Ovary (tissue), 9 donors: ENCODE measurements around the gene ADGRF5. TPM values are rescaled to one million over a fixed set of nuclear protein-coding genes. Genes with fewer than 3 reads are reported as not detected.

Source experiments
- DNase-seq, 5 donors: peaks; one replicate each; pipeline ENCODE4 v3.0.0-alpha.2; 2019 to 2020
- H3K27ac ChIP-seq, 2 donors: fragments of 200-600 bp; one replicate each; pipeline versions ENCODE4 v1.5.1 to v1.8.0; 2019 to 2022
- H3K27me3 ChIP-seq: fragments of 200-600 bp; one replicate; pipeline ENCODE4 v1.8.0; 2022
- H3K36me3 ChIP-seq: fragments of 200-600 bp; sonication (generic); one replicate; pipeline ENCODE4 v1.5.1; 2019
- H3K4me1 ChIP-seq: one replicate; pipeline ENCODE4 v1.8.1; 2013; ENCODE audit warnings: mild to moderate bottlenecking, moderate library complexity; ENCODE audit not compliant: insufficient read depth
- H3K4me3 ChIP-seq: fragments of 200-600 bp; sonication (generic); one replicate; pipeline ENCODE4 v1.5.1; 2017
- H3K9me3 ChIP-seq, 2 donors: fragments of 200-600 bp in 1 of 2; sonication (generic) in 1 of 2; one replicate each; pipeline versions ENCODE4 v1.5.1 to v1.8.1; 2013 to 2019; ENCODE audit warnings: mild to moderate bottlenecking in 1 of 2, moderate library complexity in 1 of 2
- EP300 ChIP-seq: sonication (generic); formaldehyde crosslinking; IDR thresholded peaks from one replicate; pipeline ENCODE4 v1.6.1; 2017; ENCODE audit warnings: antibody characterized with exemption
- POLR2A ChIP-seq: fragments of 450-650 bp; IDR thresholded peaks from one replicate; pipeline ENCODE4 v1.6.1; 2017; ENCODE audit warnings: antibody characterized with exemption, mild to moderate bottlenecking, moderate library complexity
- WGBS, 3 donors: extraction: QIAGEN DNeasy Blood & Tissue Kit in 1 of 3; methylation state at CpG; one replicate each; pipeline versions ENCODE4 v1.1.5 to v1.1.7; 2013 to 2017; 5-methylcytosine and 5-hydroxymethylcytosine counted together
- intact Hi-C, 4 donors: fragments of 100-400 bp; cut with DNase I; formaldehyde crosslinking; loops; one replicate each; pipeline versions ENCODE4 v1.11.0 to v1.15.1; 2022 to 2023
- polyA plus RNA-seq, 2 donors: library from polyadenylated mRNA; stranded (reverse); fragments of 200-250 nt in 1 of 2; fragments of 350-450 nt in 1 of 2; fragmentation: Illumina TruSeq in 1 of 2; extraction: RNeasy Lipid Tissue Mini Kit (QIAGEN cat#74804) in 1 of 2; gene quantifications; one replicate each; pipeline ENCODE4 v1.2.3, GENCODE V29; 2013 to 2014
- total RNA-seq, 7 donors: library from RNA; depleted of rRNA in 2 of 7; stranded (reverse); fragments of >200 nt in 2 of 7; fragmentation: NEBNext Ultra II Directional in 3 of 7; extraction: Animal tissue kit (Norgen Biotek cat#: 25700) in 3 of 7; gene quantifications; one replicate each; pipeline versions ENCODE4 v1.1.0 to v1.2.4, GENCODE V29; 2016 to 2023
- TF ChIP-seq, protein P1 (sequence below), 3 donors: fragments of 450-650 bp in 2 of 3; fragments of 200-600 bp in 1 of 3; IDR thresholded peaks; one replicate each; pipeline versions ENCODE4 v1.5.1 to v1.8.0; 2016 to 2022; ENCODE audit warnings: antibody characterized with exemption in 3 of 3, mild to moderate bottlenecking in 1 of 3
- donor health status: DM: no; HTN: no; CAD: no; lungs with moderate emphysema.
- donor health status: DM: no; HTN: no; CAD: no.
- donor health status: Bipolar disorder and iron deficiency.
- donor health status: DM: yes; HTN: yes; CAD: no.
- donor health status: DM: no; HTN: no; CAD: no.
- donor health status: DM: yes; HTN: yes; CAD: no.

ADGRF5 gene
- total and polyA plus RNA-seq, 9 donors, result 4.7 to 41.2 (median 10.6) TPM

DNA sequence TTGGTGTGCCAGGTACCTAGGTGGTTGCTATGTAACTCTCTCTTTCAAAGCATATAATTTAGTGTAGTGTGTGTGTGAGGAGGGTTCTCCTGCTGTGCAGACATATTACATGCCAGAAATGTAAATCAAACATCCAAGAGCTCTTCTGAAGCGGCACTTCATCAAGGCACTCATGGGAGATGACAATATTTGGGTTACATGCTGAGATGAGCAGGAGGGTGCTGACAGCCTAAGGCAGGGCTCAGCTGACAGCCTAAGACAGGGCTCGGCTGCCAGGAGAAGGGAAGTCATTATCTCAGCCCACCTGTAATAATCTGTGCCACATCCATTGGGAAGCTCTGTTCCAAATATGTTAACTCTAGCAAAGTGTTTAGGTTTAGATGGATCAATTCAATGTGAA lies 39.1 kb downstream of the ADGRF5 start:
- H3K36me3 ChIP-seq, result no peaks in the 10 kb centered on the region
- intact Hi-C loops, result no loop called here
- H3K27me3 ChIP-seq, result no peaks in the 10 kb centered on the region
- H3K27ac ChIP-seq, result no peak overlapping the region
- no peaks in the 10 kb centered on the region for H3K9me3 ChIP-seq
- DNase-seq, result no peak
- no peaks in the 10 kb centered on the region for H3K4me1 ChIP-seq
- no peak overlapping the region for H3K4me3 ChIP-seq
- WGBS, 3 donors, result 73 to 85% (median 73%) methylated on average over 2 of the region's 2 CpGs
- TF ChIP-seq EP300, result no peak

GRCh38 chr6:46879003-46879402 lies 42.7 kb downstream of the ADGRF5 start:
- H3K9me3 ChIP-seq, result no peaks in the 10 kb centered on the region
- no peaks in the 10 kb centered on the region for H3K36me3 ChIP-seq
- no peak overlapping the region for H3K4me3 ChIP-seq
- no peaks in the 10 kb centered on the region for H3K27me3 ChIP-seq
- no peak for DNase-seq
- intact Hi-C loops, result no loop called here
- no peak for TF ChIP-seq POLR2A
- TF ChIP-seq, protein P1, sequence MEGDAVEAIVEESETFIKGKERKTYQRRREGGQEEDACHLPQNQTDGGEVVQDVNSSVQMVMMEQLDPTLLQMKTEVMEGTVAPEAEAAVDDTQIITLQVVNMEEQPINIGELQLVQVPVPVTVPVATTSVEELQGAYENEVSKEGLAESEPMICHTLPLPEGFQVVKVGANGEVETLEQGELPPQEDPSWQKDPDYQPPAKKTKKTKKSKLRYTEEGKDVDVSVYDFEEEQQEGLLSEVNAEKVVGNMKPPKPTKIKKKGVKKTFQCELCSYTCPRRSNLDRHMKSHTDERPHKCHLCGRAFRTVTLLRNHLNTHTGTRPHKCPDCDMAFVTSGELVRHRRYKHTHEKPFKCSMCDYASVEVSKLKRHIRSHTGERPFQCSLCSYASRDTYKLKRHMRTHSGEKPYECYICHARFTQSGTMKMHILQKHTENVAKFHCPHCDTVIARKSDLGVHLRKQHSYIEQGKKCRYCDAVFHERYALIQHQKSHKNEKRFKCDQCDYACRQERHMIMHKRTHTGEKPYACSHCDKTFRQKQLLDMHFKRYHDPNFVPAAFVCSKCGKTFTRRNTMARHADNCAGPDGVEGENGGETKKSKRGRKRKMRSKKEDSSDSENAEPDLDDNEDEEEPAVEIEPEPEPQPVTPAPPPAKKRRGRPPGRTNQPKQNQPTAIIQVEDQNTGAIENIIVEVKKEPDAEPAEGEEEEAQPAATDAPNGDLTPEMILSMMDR (IDR thresholded peaks at IDR 0.05), result no peak
- TF ChIP-seq EP300, result no peak
- no peaks in the 10 kb centered on the region for H3K4me1 ChIP-seq
- no peak overlapping the region for H3K27ac ChIP-seq
- WGBS, 3 donors, result 85 to 93% (median 92%) methylated on average over 5 of the region's 5 CpGs

DNA sequence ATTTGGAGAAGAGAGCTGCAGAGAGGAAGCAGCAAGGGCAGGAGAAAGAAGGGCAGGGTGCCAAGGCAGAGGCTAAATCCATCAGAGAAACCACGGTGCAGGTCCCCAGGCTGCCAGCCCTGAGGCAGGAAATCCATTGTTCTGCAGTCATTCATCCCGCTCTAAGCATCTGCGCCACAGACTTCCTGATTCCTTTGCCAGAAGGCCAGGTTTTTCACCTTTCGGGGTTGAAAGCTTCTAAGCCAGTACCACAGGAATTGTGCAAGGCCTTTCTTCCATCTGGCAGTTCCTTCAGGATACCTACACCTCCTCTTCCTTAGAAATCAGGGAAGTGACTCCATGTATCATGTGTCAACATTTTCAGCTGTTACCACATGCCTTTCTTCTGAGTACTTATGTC lies 45.6 kb downstream of the ADGRF5 start:
- Histone ChIP-seq H3K4me1 (no peaks in the 10 kb centered on the region), H3K36me3 (no peaks in the 10 kb centered on the region), H3K4me3 (no peak overlapping the region), H3K27ac (no peak overlapping the region), H3K27me3 (no peaks in the 10 kb centered on the region), H3K9me3 (no peaks in the 10 kb centered on the region)
- 67 to 78% (median 73%) methylated on average over 4 of the region's 4 CpGs for WGBS, 3 donors
- no peak for TF ChIP-seq EP300
- no peak for TF ChIP-seq POLR2A
- TF ChIP-seq, protein P1 (IDR thresholded peaks at IDR 0.05), result no peak
- intact Hi-C loops, result no loop called here
- peak in 1 of 5 donors; percentile 17 for DNase-seq

- H3K27me3 ChIP-seq, result no peaks in the 10 kb centered on the region
These were observed 54.3 kb downstream of the ADGRF5 start for GRCh38 chr6:46867411-46867810.

DNA sequence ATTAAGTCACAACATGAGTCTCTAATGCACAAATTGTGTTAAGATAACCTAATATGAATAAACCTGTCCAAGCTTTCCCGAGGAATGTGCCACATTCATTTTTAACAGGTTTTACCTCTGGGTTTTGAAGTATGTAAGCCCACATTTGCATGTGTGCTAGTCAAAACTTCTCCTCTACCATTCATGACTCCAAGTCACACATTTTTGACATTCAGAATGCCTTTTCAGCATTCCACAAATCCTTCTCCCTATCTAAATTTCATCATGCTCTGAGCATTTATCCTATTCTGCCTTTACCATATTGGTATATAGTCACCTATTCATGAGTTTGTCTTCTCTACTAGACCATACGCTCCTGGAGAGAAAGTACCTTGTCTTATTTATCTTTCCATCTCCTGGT lies 56.5 kb downstream of the ADGRF5 start:
- H3K9me3 ChIP-seq, result no peaks in the 10 kb centered on the region
- intact Hi-C loops, result loop anchor here in 1 of 4 donors (10.0 kb wide), 1 partner anchor 440 kb away; the partner anchor contains the start of gene TNFRSF21
- no peak for DNase-seq
- H3K36me3 ChIP-seq, result no peaks in the 10 kb centered on the region
- 89 to 96% (median 91%) methylated on average over 2 of the region's 2 CpGs for WGBS, 3 donors
- H3K4me3 ChIP-seq, result no peak overlapping the region
- no peaks in the 10 kb centered on the region for H3K27me3 ChIP-seq
- no peaks in the 10 kb centered on the region for H3K4me1 ChIP-seq
- no peak for TF ChIP-seq POLR2A
- TF ChIP-seq, protein P1 (IDR thresholded peaks at IDR 0.05), result no peak
- TF ChIP-seq EP300, result no peak
- no peak overlapping the region for H3K27ac ChIP-seq

More at GRCh38 chr6:46867411-46867810, 54.3 kb downstream of the ADGRF5 start:
- intact Hi-C loops, result loop anchor here in 1 of 4 donors (10.0 kb wide), 1 partner anchor 437 kb away; the partner anchor contains the start of gene TNFRSF21
- Histone ChIP-seq H3K9me3 (no peaks in the 10 kb centered on the region), H3K36me3 (no peaks in the 10 kb centered on the region), H3K4me3 (no peak overlapping the region), H3K27ac (no peak overlapping the region), H3K4me1 (no peaks in the 10 kb centered on the region)
- TF ChIP-seq, protein P1 (IDR thresholded peaks at IDR 0.05), result no peak
- TF ChIP-seq POLR2A, result no peak
- no peak for TF ChIP-seq EP300
- no peak for DNase-seq
- WGBS, 3 donors, result 71 to 83% (median 73%) methylated on average over 5 of the region's 5 CpGs
